Measurements from ENCODE around the gene PEX14.

- TF ChIP-seq CTCF (optimal IDR thresholded peaks at IDR 0.05 in 1 of 3, IDR thresholded peaks at IDR 0.05 in 1 of 3, conservative IDR thresholded peaks at IDR 0.05 in 1 of 3; ENCODE audit: extremely low read depth in 1 of 3, insufficient read depth in 2 of 3, low read length in 3 of 3): no peak
- TF ChIP-seq EZH2 (IDR thresholded peaks at IDR 0.05; ENCODE audit: low read length): no peak
Observed at GRCh38 chr1:10625076-10625475, 150.3 kb downstream of the PEX14 start.

All from keratinocyte (primary cell).